Stimulated activated memory B cell treated with anti-CD40 and anti-IgM and Interleukin-4, amounts not matched to agents 10 μg/mL and 1 μg/mL and 100 μg/mL, for 72 hours (primary cell): Measurements from ENCODE around the gene LRP8.
"Not testable (repeated sequence)": the region's sequence is repeated elsewhere in the genome, so short reads cannot be mapped to it uniquely, and the experiment has no call there.

ENCODE experiments used
- ATAC-seq: fragments of 150-1000 bp; cut with Tn5 transposase; 2 replicates; pipeline ENCODE4 v1.10.0; 2021
- H3K27ac Mint-ChIP-seq: one replicate; pipeline ENCODE4 v1.8.0; 2022; ENCODE audit warnings: mild to moderate bottlenecking, mixed read lengths
- H3K27me3 Mint-ChIP-seq: one replicate; pipeline ENCODE4 v1.8.0; 2022; ENCODE audit warnings: mixed read lengths
- H3K36me3 Mint-ChIP-seq: one replicate; pipeline ENCODE4 v1.8.0; 2022; ENCODE audit warnings: mixed read lengths
- H3K4me1 Mint-ChIP-seq: one replicate; pipeline ENCODE4 v1.8.0; 2022; ENCODE audit warnings: mixed read lengths
- H3K4me3 Mint-ChIP-seq: one replicate; pipeline ENCODE4 v1.8.0; 2022; ENCODE audit warnings: mild to moderate bottlenecking, moderate library complexity, mixed read lengths
- H3K9me3 Mint-ChIP-seq: one replicate; pipeline ENCODE4 v1.8.0; 2022; ENCODE audit warnings: mixed read lengths

Gene LRP8

GRCh38 chr1:53295295-53295694, 32.6 kb downstream of the LRP8 start:
- peak overlapping the region; percentile 58 for H3K27ac Mint-ChIP-seq
- H3K36me3 Mint-ChIP-seq: peaks cover 17% of the 10 kb centered on the region
- H3K9me3 Mint-ChIP-seq: no peaks in the 10 kb centered on the region

GRCh38 chr1:53294567-53294966, 33.3 kb downstream of the LRP8 start:
- no peak for ATAC-seq
- H3K4me3 Mint-ChIP-seq: no peak overlapping the region
- H3K27ac Mint-ChIP-seq: peak overlapping the region; percentile 58
- peaks cover 53% of the 10 kb centered on the region for H3K4me1 Mint-ChIP-seq
- H3K27me3 Mint-ChIP-seq: no peaks in the 10 kb centered on the region
- H3K9me3 Mint-ChIP-seq: no peaks in the 10 kb centered on the region
- peaks cover 19% of the 10 kb centered on the region for H3K36me3 Mint-ChIP-seq

More at GRCh38 chr1:53295295-53295694, 32.6 kb downstream of the LRP8 start:
- no peak for ATAC-seq
- Mint-ChIP-seq H3K4me3 (no peak overlapping the region), H3K27me3 (no peaks in the 10 kb centered on the region), H3K4me1 (peaks cover 53% of the 10 kb centered on the region)

GRCh38 chr1:53294061-53294460, 33.8 kb downstream of the LRP8 start:
- ATAC-seq: no peak
- Mint-ChIP-seq H3K9me3 (no peaks in the 10 kb centered on the region), H3K4me3 (no peak overlapping the region), H3K27me3 (no peaks in the 10 kb centered on the region), H3K27ac (peak overlapping the region; percentile 58), H3K36me3 (peaks cover 20% of the 10 kb centered on the region), H3K4me1 (peaks cover 53% of the 10 kb centered on the region)

GRCh38 chr1:53293123-53293522, 34.7 kb downstream of the LRP8 start:
- no peaks in the 10 kb centered on the region for H3K27me3 Mint-ChIP-seq
- no peaks in the 10 kb centered on the region for H3K9me3 Mint-ChIP-seq
- peak overlapping the region; percentile 58 for H3K27ac Mint-ChIP-seq
- H3K4me1 Mint-ChIP-seq: peaks cover 47% of the 10 kb centered on the region
- no peak overlapping the region for H3K4me3 Mint-ChIP-seq
- no peak for ATAC-seq
- peaks cover 24% of the 10 kb centered on the region for H3K36me3 Mint-ChIP-seq

GRCh38 chr1:53292690-53293089, 35.2 kb downstream of the LRP8 start:
- Mint-ChIP-seq H3K4me1 (peaks cover 47% of the 10 kb centered on the region), H3K27me3 (no peaks in the 10 kb centered on the region), H3K9me3 (no peaks in the 10 kb centered on the region), H3K36me3 (peaks cover 28% of the 10 kb centered on the region), H3K4me3 (peak overlapping the region; percentile 38), H3K27ac (peak overlapping the region; percentile 58)
- ATAC-seq: peak; percentile 85

- peak overlapping the region; percentile 58 for H3K27ac Mint-ChIP-seq
- H3K4me3 Mint-ChIP-seq: no peak overlapping the region
- ATAC-seq: no peak
Observed at GRCh38 chr1:53291574-53291973, 36.3 kb downstream of the LRP8 start.

GRCh38 chr1:53288790-53289429, 39.0 kb downstream of the LRP8 start:
- H3K9me3 Mint-ChIP-seq: no peaks in the 10 kb centered on the region

More at GRCh38 chr1:53291574-53291973, 36.3 kb downstream of the LRP8 start:
- Mint-ChIP-seq H3K9me3 (no peaks in the 10 kb centered on the region), H3K4me1 (peaks cover 45% of the 10 kb centered on the region), H3K27me3 (no peaks in the 10 kb centered on the region), H3K36me3 (peaks cover 36% of the 10 kb centered on the region)

GRCh38 chr1:53288002-53288789, 39.7 kb downstream of the LRP8 start:
- peaks cover 44% of the 10 kb centered on the region for H3K36me3 Mint-ChIP-seq
- no peak overlapping the region for H3K27ac Mint-ChIP-seq

More at GRCh38 chr1:53288790-53289429, 39.0 kb downstream of the LRP8 start:
- H3K36me3 Mint-ChIP-seq: peaks cover 44% of the 10 kb centered on the region
- peaks cover 20% of the 10 kb centered on the region for H3K4me1 Mint-ChIP-seq
- no peak overlapping the region for H3K4me3 Mint-ChIP-seq
- H3K27ac Mint-ChIP-seq: no peak overlapping the region
- H3K27me3 Mint-ChIP-seq: no peaks in the 10 kb centered on the region
- no peak for ATAC-seq

GRCh38 chr1:53286955-53287354, 40.9 kb downstream of the LRP8 start:
- no peak for ATAC-seq
- Mint-ChIP-seq H3K9me3 (no peaks in the 10 kb centered on the region), H3K27ac (no peak overlapping the region), H3K36me3 (peaks cover 47% of the 10 kb centered on the region), H3K27me3 (no peaks in the 10 kb centered on the region), H3K4me3 (no peak overlapping the region), H3K4me1 (peaks cover under 1% of the 10 kb centered on the region)

More at GRCh38 chr1:53288002-53288789, 39.7 kb downstream of the LRP8 start:
- H3K4me1 Mint-ChIP-seq: peaks cover 13% of the 10 kb centered on the region
- ATAC-seq: no peak
- no peaks in the 10 kb centered on the region for H3K9me3 Mint-ChIP-seq
- H3K4me3 Mint-ChIP-seq: no peak overlapping the region
- H3K27me3 Mint-ChIP-seq: no peaks in the 10 kb centered on the region

GRCh38 chr1:53285969-53286760, 41.7 kb downstream of the LRP8 start:
- Mint-ChIP-seq H3K27ac (no peak overlapping the region), H3K4me3 (no peak overlapping the region), H3K36me3 (peaks cover 48% of the 10 kb centered on the region), H3K4me1 (no peaks in the 10 kb centered on the region), H3K9me3 (no peaks in the 10 kb centered on the region), H3K27me3 (no peaks in the 10 kb centered on the region)
- ATAC-seq: peak; percentile 67

GRCh38 chr1:53285546-53285945, 42.3 kb downstream of the LRP8 start:
- Mint-ChIP-seq H3K9me3 (no peaks in the 10 kb centered on the region), H3K27ac (no peak overlapping the region), H3K27me3 (no peaks in the 10 kb centered on the region), H3K4me1 (no peaks in the 10 kb centered on the region), H3K4me3 (no peak overlapping the region), H3K36me3 (peaks cover 53% of the 10 kb centered on the region)
- ATAC-seq: no peak

GRCh38 chr1:53284224-53285020, 43.4 kb downstream of the LRP8 start:
- no peak for ATAC-seq
- Mint-ChIP-seq H3K27ac (no peak overlapping the region), H3K4me1 (no peaks in the 10 kb centered on the region), H3K36me3 (peaks cover 52% of the 10 kb centered on the region), H3K9me3 (no peaks in the 10 kb centered on the region), H3K4me3 (no peak overlapping the region), H3K27me3 (no peaks in the 10 kb centered on the region)

- H3K36me3 Mint-ChIP-seq: peaks cover 47% of the 10 kb centered on the region
- ATAC-seq: not testable (repeated sequence)
Observed at GRCh38 chr1:53283156-53283555, 44.7 kb downstream of the LRP8 start.

GRCh38 chr1:53281133-53281532, 46.7 kb downstream of the LRP8 start:
- no peak for ATAC-seq
- H3K9me3 Mint-ChIP-seq: no peaks in the 10 kb centered on the region

More at GRCh38 chr1:53283156-53283555, 44.7 kb downstream of the LRP8 start:
- H3K27ac Mint-ChIP-seq, H3K4me3 Mint-ChIP-seq, H3K27me3 Mint-ChIP-seq, H3K9me3 Mint-ChIP-seq, H3K4me1 Mint-ChIP-seq: not testable (repeated sequence)

More at GRCh38 chr1:53281133-53281532, 46.7 kb downstream of the LRP8 start:
- peaks cover 49% of the 10 kb centered on the region for H3K36me3 Mint-ChIP-seq
- peak overlapping the region; percentile 64 for H3K27ac Mint-ChIP-seq
- H3K4me1 Mint-ChIP-seq: peaks cover 6% of the 10 kb centered on the region
- no peaks in the 10 kb centered on the region for H3K27me3 Mint-ChIP-seq
- no peak overlapping the region for H3K4me3 Mint-ChIP-seq
